Caco-2 (cell line): Measurements from ENCODE around the gene SLC44A5. TPM values are rescaled to one million over a fixed set of nuclear protein-coding genes. Genes with fewer than 3 reads are reported as not detected.
"Not testable (repeated sequence)": the region's sequence is repeated elsewhere in the genome, so short reads cannot be mapped to it uniquely, and the experiment has no call there.

Source experiments
- BruUV-seq: library from RNA; stranded (reverse); fragments of 400-500 nt; replicated peaks from 2 replicates; lab custom pipeline; 2021; lab: Mats Ljungman, UMichigan
- CTCF ChIA-PET: fragments of 300-600 bp; sonication (Branson Sonifier 250); formaldehyde crosslinking; loops from one replicate; lab custom pipeline; 2022; ENCODE audit warnings: antibody characterized with exemption; lab: Charles Lee
- POLR2A ChIA-PET: fragments of 300-600 bp; sonication (Branson Sonifier 250); formaldehyde crosslinking; loops from one replicate; lab custom pipeline; 2022; ENCODE audit warnings: antibody characterized with exemption; lab: Charles Lee
- DNase-seq, 2 experiments: peaks; one replicate each; pipeline versions ENCODE4 v3.0.0 to v3.0.0-alpha.2; 2020 to 2022
- H3K27me3 ChIP-seq: replicated peaks from 2 replicates; pipeline ENCODE4 v1.6.0; 2011; ENCODE audit warnings: low read length; ENCODE audit not compliant: control insufficient read depth, insufficient read depth
- H3K36me3 ChIP-seq: 2 replicates; pipeline ENCODE4 v1.5.1; 2011; ENCODE audit warnings: low read length; ENCODE audit not compliant: control insufficient read depth, insufficient read depth
- H3K4me1 ChIP-seq: fragments of 250-450 bp; sonication (Bioruptor Pico); 2 replicates; pipeline ENCODE4 v1.5.1; 2020; ENCODE audit warnings: mild to moderate bottlenecking
- H3K4me3 ChIP-seq: 2 replicates; pipeline ENCODE4 v1.5.1; 2011; ENCODE audit warnings: low read depth, mild to moderate bottlenecking, control low read depth, low read length
- H3K9me3 ChIP-seq: fragments of 250-450 bp; sonication (Bioruptor Pico); 2 replicates; pipeline ENCODE4 v1.5.1; 2020; ENCODE audit warnings: mild to moderate bottlenecking, moderate library complexity
- H3K27ac Mint-ChIP-seq: one replicate; pipeline ENCODE4 v1.8.0; 2022; ENCODE audit warnings: mixed read lengths; ENCODE audit not compliant: unreplicated experiment
- H3K27me3 Mint-ChIP-seq: one replicate; pipeline ENCODE4 v1.8.0; 2022; ENCODE audit warnings: mixed read lengths; ENCODE audit not compliant: insufficient read depth, unreplicated experiment
- H3K36me3 Mint-ChIP-seq: one replicate; pipeline ENCODE4 v1.8.0; 2022; ENCODE audit warnings: mild to moderate bottlenecking, mixed read lengths; ENCODE audit not compliant: insufficient read depth, unreplicated experiment
- H3K4me1 Mint-ChIP-seq: one replicate; pipeline ENCODE4 v1.8.0; 2022; ENCODE audit warnings: low read depth, mixed read lengths; ENCODE audit not compliant: unreplicated experiment
- H3K4me3 Mint-ChIP-seq: one replicate; pipeline ENCODE4 v1.8.0; 2022; ENCODE audit warnings: mild to moderate bottlenecking, moderate library complexity, mixed read lengths; ENCODE audit not compliant: unreplicated experiment
- H3K9me3 Mint-ChIP-seq: one replicate; pipeline ENCODE4 v1.8.0; 2022; ENCODE audit warnings: mixed read lengths; ENCODE audit not compliant: unreplicated experiment
- CTCF ChIP-seq, 2 experiments: fragments of 200-600 bp in 1 of 2; IDR thresholded peaks; 1 replicate in 1 of 2; 2 replicates in 1 of 2; pipeline versions ENCODE4 v1.5.1 to v1.8.0; 2011 to 2022; ENCODE audit warnings: antibody characterized with exemption in 1 of 2, control low read depth in 1 of 2, inconsistent platforms in 1 of 2, low read depth in 1 of 2, low read length in 1 of 2, mild to moderate bottlenecking in 1 of 2, moderate library complexity in 1 of 2; ENCODE audit not compliant: insufficient read depth in 1 of 2, severe bottlenecking in 1 of 2, unreplicated experiment in 1 of 2
- intact Hi-C: fragments of 100-400 bp; cut with micrococcal nuclease; formaldehyde crosslinking; loops from one replicate; pipeline ENCODE4 v1.10.0; 2022; ENCODE audit not compliant: unreplicated experiment
- total RNA-seq: library from RNA; stranded (reverse); gene quantifications from 2 replicates; pipeline ENCODE4 v1.2.3, GENCODE V29; 2022

Gene SLC44A5
- total RNA-seq, 1 experiment from 2014 or later = 13.6 TPM

GRCh38 chr1:75198761-75199160 lies 412.2 kb downstream of the SLC44A5 start:
- TF ChIP-seq CTCF (IDR thresholded peaks at IDR 0.05; ENCODE audit: insufficient read depth in 1 of 2, low read depth in 1 of 2, low read length in 1 of 2, severe bottlenecking in 1 of 2, unreplicated experiment in 1 of 2) = no peak
- ChIA-PET CTCF (no interaction called here), POLR2A (no interaction called here)
- intact Hi-C loops = no loop called here
- no peaks in the 10 kb centered on the region for H3K9me3 ChIP-seq
- Mint-ChIP-seq H3K9me3 (no peaks in the 10 kb centered on the region), H3K27me3 (peaks cover 6% of the 10 kb centered on the region), H3K27ac (no peak overlapping the region), H3K4me1 (no peaks in the 10 kb centered on the region), H3K4me3 (no peak overlapping the region), H3K36me3 (no peaks in the 10 kb centered on the region)
- BruUV-seq = no TSS peak
- DNase-seq = no peak
- no peaks in the 10 kb centered on the region for H3K4me1 ChIP-seq
- H3K36me3 ChIP-seq = no peaks in the 10 kb centered on the region
- H3K4me3 ChIP-seq = no peak overlapping the region
- no peaks in the 10 kb centered on the region for H3K27me3 ChIP-seq

GRCh38 chr1:75198163-75198562 lies 412.8 kb downstream of the SLC44A5 start:
- no peak overlapping the region for H3K4me3 Mint-ChIP-seq

GRCh38 chr1:75188892-75189291 lies 422.0 kb downstream of the SLC44A5 start:
- Mint-ChIP-seq H3K9me3 (no peaks in the 10 kb centered on the region), H3K4me1 (no peaks in the 10 kb centered on the region), H3K27me3 (peaks cover 22% of the 10 kb centered on the region), H3K27ac (no peak overlapping the region), H3K36me3 (no peaks in the 10 kb centered on the region), H3K4me3 (no peak overlapping the region)
- H3K27me3 ChIP-seq = no peaks in the 10 kb centered on the region
- TF ChIP-seq CTCF (IDR thresholded peaks at IDR 0.05; ENCODE audit: insufficient read depth in 1 of 2, low read depth in 1 of 2, low read length in 1 of 2, severe bottlenecking in 1 of 2, unreplicated experiment in 1 of 2) = no peak
- no peaks in the 10 kb centered on the region for H3K9me3 ChIP-seq
- POLR2A ChIA-PET = no interaction called here
- H3K4me1 ChIP-seq = no peaks in the 10 kb centered on the region
- H3K4me3 ChIP-seq = no peak overlapping the region
- BruUV-seq = no TSS peak
- intact Hi-C loops = no loop called here
- no peak for DNase-seq
- H3K36me3 ChIP-seq = no peaks in the 10 kb centered on the region
- CTCF ChIA-PET = no interaction called here

More at GRCh38 chr1:75198163-75198562, 412.8 kb downstream of the SLC44A5 start:
- Mint-ChIP-seq H3K27ac (no peak overlapping the region), H3K36me3 (no peaks in the 10 kb centered on the region), H3K4me1 (no peaks in the 10 kb centered on the region), H3K9me3 (no peaks in the 10 kb centered on the region), H3K27me3 (peaks cover 11% of the 10 kb centered on the region)
- no peaks in the 10 kb centered on the region for H3K9me3 ChIP-seq
- intact Hi-C loops = no loop called here
- POLR2A ChIA-PET = no interaction called here
- CTCF ChIA-PET = no interaction called here
- no peak for TF ChIP-seq CTCF (IDR thresholded peaks at IDR 0.05; ENCODE audit: insufficient read depth in 1 of 2, low read depth in 1 of 2, low read length in 1 of 2, severe bottlenecking in 1 of 2, unreplicated experiment in 1 of 2)
- H3K36me3 ChIP-seq = no peaks in the 10 kb centered on the region
- peak in 1 of 2 experiments; percentile 0 for DNase-seq
- no peak overlapping the region for H3K4me3 ChIP-seq
- no peaks in the 10 kb centered on the region for H3K27me3 ChIP-seq
- no peaks in the 10 kb centered on the region for H3K4me1 ChIP-seq
- no TSS peak for BruUV-seq

GRCh38 chr1:75181214-75181955 lies 429.5 kb downstream of the SLC44A5 start:
- H3K27ac Mint-ChIP-seq, H3K9me3 ChIP-seq, H3K4me1 Mint-ChIP-seq, H3K36me3 ChIP-seq, H3K9me3 Mint-ChIP-seq, H3K4me1 ChIP-seq, H3K27me3 ChIP-seq, intact Hi-C loops, CTCF ChIA-PET, H3K4me3 ChIP-seq, POLR2A ChIA-PET, H3K4me3 Mint-ChIP-seq, H3K36me3 Mint-ChIP-seq, DNase-seq, BruUV-seq: not testable (repeated sequence)
- H3K27me3 Mint-ChIP-seq = peaks cover 18% of the 10 kb centered on the region
